NCI-H526 treated with DMSO at 0.1 percent for 48 hours (cell line): ENCODE results near the gene LMTK3.

Experiments
- DNase-seq: peaks from one replicate; lab custom pipeline; 2025; lab: John Stamatoyannopoulos, UW

LMTK3 gene

GRCh38 chr19:48469289-48469881 lies 42.2 kb downstream of the LMTK3 start, which contains the start of gene CYTH2:
CYTH2 (plus strand) TSS chr19:48469369; CDS start chr19:48469508, 139 bp downstream.
- no peak for DNase-seq

- peak; percentile 98 for DNase-seq
Measured at GRCh38 chr19:48468772-48469288, 42.8 kb downstream of the LMTK3 start.

- DNase-seq = no peak
Measured at GRCh38 chr19:48466561-48467325, 44.9 kb downstream of the LMTK3 start.

GRCh38 chr19:48465215-48465614 lies 46.4 kb downstream of the LMTK3 start:
- DNase-seq = no peak

- DNase-seq = no peak
Measured at GRCh38 chr19:48461982-48462655, 49.5 kb downstream of the LMTK3 start.

- DNase-seq = no peak
Measured at GRCh38 chr19:48461651-48461981, 50.0 kb downstream of the LMTK3 start.

- DNase-seq = no peak
Measured at GRCh38 chr19:48458016-48458415, 53.6 kb downstream of the LMTK3 start.

- DNase-seq = no peak
Measured at GRCh38 chr19:48456864-48457263, 54.8 kb downstream of the LMTK3 start.

GRCh38 chr19:48455908-48456562 lies 55.6 kb downstream of the LMTK3 start:
- no peak for DNase-seq

GRCh38 chr19:48455171-48455907 lies 56.3 kb downstream of the LMTK3 start, which contains the start of gene KCNJ14:
KCNJ14 (plus strand) TSS chr19:48455574; CDS start chr19:48461725, 6,151 bp downstream.
- DNase-seq = no peak

- no peak for DNase-seq
Measured at GRCh38 chr19:48454150-48454730, 57.4 kb downstream of the LMTK3 start.

- no peak for DNase-seq
Measured at GRCh38 chr19:48452289-48453190, 59.1 kb downstream of the LMTK3 start.

GRCh38 chr19:48451624-48452023 lies 60.0 kb downstream of the LMTK3 start:
- DNase-seq = no peak

GRCh38 chr19:48450863-48451262 lies 60.8 kb downstream of the LMTK3 start:
- DNase-seq = no peak

- DNase-seq = no peak
Measured at GRCh38 chr19:48450441-48450840, 61.2 kb downstream of the LMTK3 start.

GRCh38 chr19:48448563-48448962 lies 63.1 kb downstream of the LMTK3 start:
- no peak for DNase-seq

- no peak for DNase-seq
Measured at GRCh38 chr19:48446579-48446978, 65.1 kb downstream of the LMTK3 start.

- DNase-seq = peak; percentile 96
Measured at GRCh38 chr19:48445606-48446481, 65.8 kb downstream of the LMTK3 start, which contains the start of gene GRWD1. GRWD1 (plus strand) TSS chr19:48445983; CDS start chr19:48446006, 23 bp downstream.

GRCh38 chr19:48445256-48445605 lies 66.4 kb downstream of the LMTK3 start:
- DNase-seq = peak; percentile 95
